Kidney (tissue), 14 donors: Measurements from ENCODE around the gene H3-3A. TPM values are rescaled to one million over a fixed set of nuclear protein-coding genes. Genes with fewer than 3 reads are reported as not detected.

Experiments
- DNase-seq, 5 donors: peaks; one replicate each; pipeline ENCODE4 v3.0.0-alpha.2; 2013 to 2020
- FAIRE-seq: peaks from 2 replicates; lab custom pipeline; 2012; peaks lifted over from hg19 to GRCh38; lab: Jason Lieb, UNC
- H3K27ac ChIP-seq, 2 donors: one replicate each; pipeline ENCODE4 v1.7.0; 2013; ENCODE audit warnings: low read depth in 2 of 2, low read length in 2 of 2, inconsistent platforms in 1 of 2
- H3K27me3 ChIP-seq: one replicate; pipeline ENCODE4 v1.7.1; 2013; ENCODE audit warnings: low read length, inconsistent platforms; ENCODE audit not compliant: control insufficient read depth, insufficient read depth
- H3K36me3 ChIP-seq, 3 donors: one replicate each; pipeline versions ENCODE4 v1.7.0 to v1.7.1; 2013; ENCODE audit warnings: low read length in 3 of 3, control low read depth in 1 of 3, inconsistent platforms in 1 of 3; ENCODE audit not compliant: insufficient read depth in 3 of 3, control insufficient read depth in 2 of 3
- H3K4me1 ChIP-seq, 3 donors: one replicate each; pipeline versions ENCODE4 v1.7.0 to v1.7.1; 2013; ENCODE audit warnings: low read length in 3 of 3, inconsistent platforms in 1 of 3, low read depth in 1 of 3; ENCODE audit not compliant: control insufficient read depth in 2 of 3, insufficient read depth in 2 of 3
- H3K4me3 ChIP-seq, 3 donors: one replicate each; pipeline versions ENCODE4 v1.7.0 to v1.8.1; 2013; ENCODE audit warnings: low read length in 3 of 3, control low read depth in 1 of 3, inconsistent platforms in 1 of 3
- H3K9ac ChIP-seq, 3 donors: one replicate each; pipeline versions ENCODE4 v1.7.0 to v1.7.1; 2013; ENCODE audit warnings: low read length in 3 of 3, control low read depth in 1 of 3, inconsistent platforms in 1 of 3
- H3K9me3 ChIP-seq, 3 donors: one replicate each; pipeline versions ENCODE4 v1.7.0 to v1.7.1; 2013; ENCODE audit warnings: low read length in 3 of 3, control low read depth in 1 of 3, inconsistent platforms in 1 of 3; ENCODE audit not compliant: control insufficient read depth in 2 of 3, insufficient read depth in 1 of 3
- CTCF ChIP-seq: IDR thresholded peaks from 3 replicates; pipeline ENCODE4 v1.5.1; 2012; ENCODE audit warnings: mild to moderate bottlenecking, moderate library complexity, borderline replicate concordance; ENCODE audit not compliant: insufficient read depth; ENCODE audit errors: extremely low read depth
- intact Hi-C: fragments of 100-400 bp; cut with DNase I; formaldehyde crosslinking; loops from one replicate; pipeline ENCODE4 v1.11.1; 2022
- polyA plus RNA-seq: library from polyadenylated mRNA; stranded (reverse); fragments of 350-450 nt; fragmentation: Illumina TruSeq; extraction: RNeasy Lipid Tissue Mini Kit (QIAGEN cat#74804); gene quantifications from one replicate; pipeline ENCODE4 v1.2.3, GENCODE V29; 2014; ENCODE audit warnings: low read depth, low replicate concordance; ENCODE audit not compliant: insufficient read depth
- total RNA-seq: library from RNA; stranded (reverse); fragmentation: NEBNext Ultra II Directional; extraction: Animal tissue kit (Norgen Biotek cat#: 25700); gene quantifications from one replicate; pipeline ENCODE4 v1.2.1, GENCODE V29; 2021
- donor health status: control.
- donor health status: control.
- donor health status: control.
- donor health status: control.
- donor health status: control.
- donor health status: DM: yes; HTN: yes; CAD: no.
- donor health status: Normal renal cell carcinoma (clear cell type).

H3-3A gene
- total and polyA plus RNA-seq, 2 donors from 2014 or later = 404 to 524 TPM

GRCh38 chr1:226107471-226108460 lies 45.2 kb downstream of the H3-3A start:
- Histone ChIP-seq H3K4me3 (no peak overlapping the region), H3K9ac (no peak overlapping the region), H3K4me1 (peaks cover 4 to 10% (median 10%) of the 10 kb centered on the region in 3 donors), H3K27me3 (no peaks in the 10 kb centered on the region), H3K27ac (no peak overlapping the region), H3K36me3 (no peaks in the 10 kb centered on the region), H3K9me3 (no peaks in the 10 kb centered on the region)
- intact Hi-C loops = no loop called here
- DNase-seq (no peak), FAIRE-seq (no peak)
- TF ChIP-seq CTCF = no peak

GRCh38 chr1:226108935-226109828 lies 46.7 kb downstream of the H3-3A start:
- DNase-seq (peak in 2 of 5 donors; percentile 61 to 82), FAIRE-seq (no peak)
- Histone ChIP-seq H3K9me3 (no peaks in the 10 kb centered on the region), H3K9ac (peak overlapping the region; percentile 28 to 96 (median 91)), H3K27ac (peak overlapping the region; percentile 96 to 98), H3K4me1 (peaks cover 4 to 10% (median 10%) of the 10 kb centered on the region in 3 donors), H3K36me3 (no peaks in the 10 kb centered on the region), H3K4me3 (peak overlapping the region; percentile 65 to 85 (median 81)), H3K27me3 (no peaks in the 10 kb centered on the region)
- intact Hi-C loops = no loop called here
- TF ChIP-seq CTCF = no peak

GRCh38 chr1:226109829-226110248 lies 47.3 kb downstream of the H3-3A start:
- Histone ChIP-seq H3K27me3 (no peaks in the 10 kb centered on the region), H3K4me1 (peaks cover 4 to 10% (median 10%) of the 10 kb centered on the region in 3 donors), H3K9me3 (no peaks in the 10 kb centered on the region), H3K9ac (peak overlapping the region; percentile 28 to 96 (median 91)), H3K36me3 (no peaks in the 10 kb centered on the region), H3K4me3 (peak overlapping the region; percentile 65 to 85 (median 81)), H3K27ac (peak overlapping the region; percentile 96 to 98)
- FAIRE-seq (no peak), DNase-seq (peak; percentile 89 to 97 (median 92))
- peak; percentile 13 for TF ChIP-seq CTCF
- intact Hi-C loops = no loop called here
